ENCODE measurements around the gene FGF3.

The FGF3 gene

GRCh38 chr11:69818603-69819441 lies at the start of gene FGF3:
TSS of gene FGF3 (minus strand) at chr11:69819416. CDS start at chr11:69818933, 483 bp downstream.
- no peak for DNase-seq

- DNase-seq: no peak
Measured at GRCh38 chr11:69868871-69869270, 49.7 kb upstream of the FGF3 start.

GRCh38 chr11:69868006-69868810 lies 49.0 kb upstream of the FGF3 start:
- no peak for DNase-seq

- DNase-seq: no peak
Measured at GRCh38 chr11:69867076-69868005, 48.1 kb upstream of the FGF3 start.

GRCh38 chr11:69866648-69867047 lies 47.4 kb upstream of the FGF3 start:
- no peak for DNase-seq

- no peak for DNase-seq
Measured at GRCh38 chr11:69865707-69866106, 46.5 kb upstream of the FGF3 start.

GRCh38 chr11:69864686-69865661 lies 45.8 kb upstream of the FGF3 start:
- DNase-seq: no peak

GRCh38 chr11:69863544-69864200 lies 44.5 kb upstream of the FGF3 start:
- no peak for DNase-seq

GRCh38 chr11:69862797-69863543 lies 43.8 kb upstream of the FGF3 start:
- DNase-seq: no peak

- no peak for DNase-seq
Measured at GRCh38 chr11:69862331-69862771, 43.1 kb upstream of the FGF3 start.

GRCh38 chr11:69861901-69862300 lies 42.7 kb upstream of the FGF3 start:
- no peak for DNase-seq

- no peak for DNase-seq
Measured at GRCh38 chr11:69860796-69861445, 41.7 kb upstream of the FGF3 start.

- no peak for DNase-seq
Measured at GRCh38 chr11:69860244-69860643, 41.0 kb upstream of the FGF3 start.

GRCh38 chr11:69859275-69859934 lies 40.2 kb upstream of the FGF3 start:
- no peak for DNase-seq

GRCh38 chr11:69855421-69855820 lies 36.2 kb upstream of the FGF3 start:
- no peak for DNase-seq

- no peak for DNase-seq
Measured at GRCh38 chr11:69854713-69855112, 35.5 kb upstream of the FGF3 start.

GRCh38 chr11:69852056-69852455 lies 32.8 kb upstream of the FGF3 start:
- no peak for DNase-seq

GRCh38 chr11:69848201-69848600 lies 29.0 kb upstream of the FGF3 start:
- DNase-seq: no peak

GRCh38 chr11:69844396-69844795 lies 25.2 kb upstream of the FGF3 start:
- no peak for DNase-seq

Measured in NCI-H1092 (cell line).